ENCODE measurements around the gene LCOR. TPM values are rescaled to one million over a fixed set of nuclear protein-coding genes. Genes with fewer than 3 reads are reported as not detected.

LCOR gene
- total RNA-seq, 1 donor from 2014 or later: 35.3 TPM

GRCh38 chr10:96999337-96999736 is 167.2 kb downstream of the LCOR start:
- H3K4me1 ChIP-seq: no peaks in the 10 kb centered on the region
- no peaks in the 10 kb centered on the region for H3K9me3 Mint-ChIP-seq
- no peak overlapping the region for H2AFZ ChIP-seq (replicated peaks)
- H3F3A ChIP-seq (ENCODE audit: low read depth): no peaks in the 10 kb centered on the region
- no peak overlapping the region for H3K27ac Mint-ChIP-seq
- H3K36me3 ChIP-seq: no peaks in the 10 kb centered on the region
- H3K4me1 Mint-ChIP-seq: peaks cover 2% of the 10 kb centered on the region
- H3K4me3 Mint-ChIP-seq: no peak overlapping the region
- no peak for DNase-seq (ENCODE audit: low spot score)
- no peaks in the 10 kb centered on the region for H3K9me3 ChIP-seq (ENCODE audit: low read depth)
- H3K27me3 Mint-ChIP-seq (ENCODE audit: insufficient read depth, low read depth): no peaks in the 10 kb centered on the region
- H3K4me2 ChIP-seq: no peak overlapping the region
- H3K27ac ChIP-seq: no peak overlapping the region
- no peaks in the 10 kb centered on the region for H4K20me1 ChIP-seq (ENCODE audit: low read depth)
- H3K79me2 ChIP-seq (ENCODE audit: low read depth): no peaks in the 10 kb centered on the region
- H3K27me3 ChIP-seq: no peaks in the 10 kb centered on the region
- TF ChIP-seq CTCF (IDR thresholded peaks at IDR 0.05) (no peak), EZH2phosphoT487 (IDR thresholded peaks at IDR 0.05) (no peak), EZH2 (IDR thresholded peaks at IDR 0.05) (no peak)
- no peaks in the 10 kb centered on the region for H3K36me3 Mint-ChIP-seq
- H3K9ac ChIP-seq: no peak overlapping the region
- no peak overlapping the region for H3K4me3 ChIP-seq

- no peak overlapping the region for H3K4me2 ChIP-seq
- H3K9me3 ChIP-seq (ENCODE audit: low read depth): no peaks in the 10 kb centered on the region
- no peak overlapping the region for H3K9ac ChIP-seq
- no peak for DNase-seq (ENCODE audit: low spot score)
- H3F3A ChIP-seq (ENCODE audit: low read depth): no peaks in the 10 kb centered on the region
- no peak overlapping the region for H3K4me3 ChIP-seq
- H3K79me2 ChIP-seq (ENCODE audit: low read depth): no peaks in the 10 kb centered on the region
- H4K20me1 ChIP-seq (ENCODE audit: low read depth): no peaks in the 10 kb centered on the region
- H3K27ac Mint-ChIP-seq: no peak overlapping the region
- no peak overlapping the region for H3K4me3 Mint-ChIP-seq
- no peaks in the 10 kb centered on the region for H3K9me3 Mint-ChIP-seq
- H3K27ac ChIP-seq: no peak overlapping the region
- no peak for TF ChIP-seq CTCF (IDR thresholded peaks at IDR 0.05)
- no peak for TF ChIP-seq EZH2 (IDR thresholded peaks at IDR 0.05)
- no peak for TF ChIP-seq EZH2phosphoT487 (IDR thresholded peaks at IDR 0.05)
- H3K36me3 Mint-ChIP-seq: no peaks in the 10 kb centered on the region
- H3K27me3 ChIP-seq: no peaks in the 10 kb centered on the region
- H3K4me1 ChIP-seq: no peaks in the 10 kb centered on the region
- H3K4me1 Mint-ChIP-seq: peaks cover 2% of the 10 kb centered on the region
- H2AFZ ChIP-seq (replicated peaks): no peak overlapping the region
- H3K36me3 ChIP-seq: no peaks in the 10 kb centered on the region
- H3K27me3 Mint-ChIP-seq (ENCODE audit: insufficient read depth, low read depth): no peaks in the 10 kb centered on the region
Observed at GRCh38 chr10:96999987-97000386, 167.9 kb downstream of the LCOR start.

- H2AFZ ChIP-seq (replicated peaks): no peak overlapping the region
Observed at GRCh38 chr10:97000487-97001182, 168.5 kb downstream of the LCOR start.

More at GRCh38 chr10:97000487-97001182, 168.5 kb downstream of the LCOR start:
- no peaks in the 10 kb centered on the region for H4K20me1 ChIP-seq (ENCODE audit: low read depth)
- no peak overlapping the region for H3K27ac ChIP-seq
- no peak for DNase-seq (ENCODE audit: low spot score)
- H3K27me3 ChIP-seq: no peaks in the 10 kb centered on the region
- no peaks in the 10 kb centered on the region for H3K79me2 ChIP-seq (ENCODE audit: low read depth)
- Mint-ChIP-seq H3K27ac (no peak overlapping the region), H3K36me3 (no peaks in the 10 kb centered on the region), H3K27me3 (ENCODE audit: insufficient read depth, low read depth) (peaks cover 2% of the 10 kb centered on the region), H3K9me3 (no peaks in the 10 kb centered on the region), H3K4me3 (no peak overlapping the region), H3K4me1 (no peaks in the 10 kb centered on the region)
- no peak overlapping the region for H3K9ac ChIP-seq
- no peaks in the 10 kb centered on the region for H3K9me3 ChIP-seq (ENCODE audit: low read depth)
- H3K4me1 ChIP-seq: no peaks in the 10 kb centered on the region
- H3F3A ChIP-seq (ENCODE audit: low read depth): no peaks in the 10 kb centered on the region
- TF ChIP-seq CTCF (IDR thresholded peaks at IDR 0.05) (peak; percentile 33), EZH2 (IDR thresholded peaks at IDR 0.05) (no peak)
- no peak overlapping the region for H3K4me2 ChIP-seq
- no peak overlapping the region for H3K4me3 ChIP-seq
- no peaks in the 10 kb centered on the region for H3K36me3 ChIP-seq

Data from neural progenitor cell (in vitro differentiated cells).